NCI-H1436 (cell line): ENCODE measurements around the gene KERA.
"Not testable (repeated sequence)": the region's sequence is repeated elsewhere in the genome, so short reads cannot be mapped to it uniquely, and the experiment has no call there.

ENCODE experiments used
- DNase-seq: peaks from one replicate; lab custom pipeline; 2025; lab: John Stamatoyannopoulos, UW

Gene KERA, protein sequence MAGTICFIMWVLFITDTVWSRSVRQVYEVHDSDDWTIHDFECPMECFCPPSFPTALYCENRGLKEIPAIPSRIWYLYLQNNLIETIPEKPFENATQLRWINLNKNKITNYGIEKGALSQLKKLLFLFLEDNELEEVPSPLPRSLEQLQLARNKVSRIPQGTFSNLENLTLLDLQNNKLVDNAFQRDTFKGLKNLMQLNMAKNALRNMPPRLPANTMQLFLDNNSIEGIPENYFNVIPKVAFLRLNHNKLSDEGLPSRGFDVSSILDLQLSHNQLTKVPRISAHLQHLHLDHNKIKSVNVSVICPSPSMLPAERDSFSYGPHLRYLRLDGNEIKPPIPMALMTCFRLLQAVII

DNA sequence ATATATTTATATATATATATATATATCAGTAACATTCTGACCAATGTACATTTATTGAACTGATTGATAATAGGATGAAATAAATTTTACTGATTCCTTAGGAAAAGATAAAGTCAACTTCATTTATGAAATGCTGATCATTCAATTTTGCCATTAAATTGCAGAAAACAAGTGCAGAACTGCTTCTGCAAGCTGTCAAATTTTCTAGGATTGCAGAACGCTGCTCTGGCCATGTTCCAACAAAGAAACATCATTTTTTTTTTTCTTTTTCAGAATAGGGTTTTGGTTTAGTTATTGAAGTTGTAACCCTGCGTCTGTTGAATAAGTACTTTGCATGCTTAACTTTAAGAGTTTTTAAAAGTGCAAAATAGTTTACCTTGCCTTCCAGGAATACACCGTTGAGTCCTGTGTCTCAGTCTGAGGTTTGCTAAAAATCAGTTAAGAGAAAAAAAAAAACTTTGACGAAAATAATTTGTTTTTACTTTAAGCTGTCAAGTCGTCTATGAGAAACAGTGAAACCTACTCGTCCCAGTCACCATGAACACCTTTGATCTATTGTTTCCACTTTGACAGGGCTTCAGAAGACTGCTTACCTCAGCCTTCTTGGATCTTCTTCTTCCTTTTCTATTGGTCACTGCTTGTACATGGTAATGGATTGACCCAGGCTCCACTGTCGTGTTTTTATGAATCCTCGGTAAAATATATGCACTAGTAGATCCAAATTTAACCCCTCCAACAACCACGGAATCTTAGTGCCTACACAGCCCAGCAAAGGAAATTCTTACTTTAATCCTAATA lies at the start of gene KERA:
TSS of gene KERA (minus strand) at position 657 of the 798 bp plus-strand sequence. CDS start 1,743 bp downstream, outside the sequence.
- DNase-seq = no peak

DNA sequence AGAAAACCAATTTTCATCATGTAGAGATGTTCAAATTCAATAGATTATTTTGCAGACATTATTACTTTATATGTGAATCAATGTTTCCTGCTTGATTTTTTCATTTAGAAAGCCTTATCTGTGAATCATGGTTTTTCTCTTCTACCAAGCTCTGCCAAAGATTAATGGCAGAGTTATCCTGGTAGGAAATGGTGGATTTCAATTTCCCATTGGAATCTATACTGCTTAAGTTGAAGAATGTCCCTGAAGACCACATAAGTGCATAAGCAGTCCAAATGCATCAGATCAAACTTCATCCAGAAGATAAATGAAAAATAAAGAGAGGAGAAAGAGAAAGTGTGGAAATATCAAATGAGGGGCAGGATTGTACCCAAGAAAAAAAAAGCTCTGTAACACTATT lies 48.5 kb upstream of the KERA start:
- no peak for DNase-seq

DNA sequence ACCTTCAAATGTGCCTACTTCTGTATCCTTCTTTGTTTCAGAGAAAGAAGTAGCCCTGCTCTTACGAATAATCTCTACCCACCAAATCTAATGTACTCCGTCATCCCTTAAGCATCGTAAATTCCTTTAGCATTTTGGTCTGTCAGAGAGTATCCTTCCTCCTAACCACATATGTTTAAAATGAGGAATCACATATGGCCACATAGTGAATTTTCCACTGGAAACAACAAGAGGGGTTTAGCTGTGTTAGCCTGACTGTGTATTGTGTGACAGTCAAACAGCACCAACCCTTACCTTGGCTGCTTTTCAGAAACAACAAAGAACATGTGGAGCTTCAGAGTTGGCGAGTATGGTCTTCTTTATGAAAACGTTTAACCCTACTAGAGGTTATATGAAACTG lies 48.0 kb upstream of the KERA start:
- DNase-seq = no peak

DNA sequence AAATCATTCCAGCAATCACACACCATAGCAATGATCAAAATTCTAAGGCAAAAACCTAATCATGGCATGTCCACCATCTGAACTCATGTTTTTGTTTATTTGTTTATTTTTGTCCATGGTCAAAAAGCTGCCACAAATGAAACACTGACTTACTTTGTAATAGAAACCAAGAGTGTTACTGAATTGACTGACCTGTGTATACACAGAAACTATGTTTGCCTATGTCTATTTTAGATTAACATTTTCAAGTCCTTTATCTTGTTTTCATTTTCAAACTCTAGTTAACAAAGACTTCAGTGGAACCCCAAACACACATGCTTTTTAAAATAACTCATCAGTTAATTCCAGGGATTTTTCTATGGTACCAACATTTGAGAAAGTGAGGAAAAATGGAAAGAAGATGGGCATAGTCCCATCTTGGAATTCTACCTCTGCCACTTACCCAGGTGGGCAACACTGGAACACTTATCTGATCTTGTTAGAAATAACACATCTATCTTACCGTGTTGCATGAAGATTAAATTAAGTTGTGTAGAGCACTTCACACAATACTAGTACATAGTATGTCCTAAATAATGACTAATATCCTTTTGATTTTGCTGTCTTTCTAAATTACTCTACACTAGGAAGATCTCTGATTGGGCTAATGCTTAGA lies 47.1 kb upstream of the KERA start:
- DNase-seq = no peak

DNA sequence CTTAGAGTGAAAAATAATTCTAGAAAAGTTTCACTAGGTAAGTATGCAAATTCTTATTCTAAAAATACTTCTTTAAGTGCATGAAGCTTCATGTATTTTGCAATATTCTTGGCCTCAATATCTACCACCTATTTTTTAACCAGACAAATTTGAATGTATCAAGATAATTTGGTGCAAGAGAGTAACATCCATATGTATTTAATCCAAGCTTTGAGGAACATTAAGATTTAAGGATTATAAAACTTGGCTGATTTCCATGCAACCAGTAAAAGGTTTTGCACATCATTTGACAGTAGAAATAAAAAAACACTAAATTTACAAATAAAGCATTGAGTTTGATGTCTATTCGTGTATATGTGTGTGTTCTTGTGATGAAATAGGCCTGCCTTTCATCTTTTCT lies 45.8 kb upstream of the KERA start:
- DNase-seq = no peak

DNA sequence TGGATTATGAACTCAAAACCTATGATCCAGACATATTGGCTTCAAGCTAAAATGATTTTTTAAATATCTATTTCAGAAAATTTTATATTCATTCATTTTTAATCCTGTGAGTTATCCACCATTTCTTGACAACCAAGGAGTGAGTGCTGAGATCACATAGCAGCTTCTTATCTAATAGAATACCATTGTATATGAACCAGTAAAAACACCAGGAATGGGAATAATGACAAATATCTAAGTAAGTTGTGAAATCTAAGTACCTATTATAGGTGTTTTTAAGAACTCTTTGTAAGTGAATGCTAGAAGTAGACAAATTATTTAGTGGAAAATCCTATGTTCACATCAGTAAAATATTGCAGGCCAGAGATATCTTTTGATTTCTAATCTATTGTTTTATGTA lies 45.3 kb upstream of the KERA start:
- no peak for DNase-seq

DNA sequence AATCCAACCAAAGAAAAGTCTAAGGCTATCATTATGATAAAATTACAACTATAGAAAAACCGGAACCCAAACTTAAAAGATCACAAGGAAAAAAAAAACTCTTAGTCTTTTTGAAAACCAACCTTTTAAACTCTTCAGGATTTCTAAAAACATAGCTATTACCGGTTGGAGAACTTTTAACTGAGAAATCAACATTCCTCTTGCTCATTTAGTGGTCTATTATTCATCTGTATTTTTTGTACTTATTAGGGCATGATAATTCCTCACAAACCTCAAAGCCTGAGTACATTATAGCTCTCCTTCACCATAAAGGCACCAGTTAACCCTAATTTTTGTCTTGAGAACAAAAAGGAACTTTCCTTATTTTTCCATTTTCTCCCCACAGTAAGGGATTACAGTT lies 43.1 kb upstream of the KERA start:
- no peak for DNase-seq

DNA sequence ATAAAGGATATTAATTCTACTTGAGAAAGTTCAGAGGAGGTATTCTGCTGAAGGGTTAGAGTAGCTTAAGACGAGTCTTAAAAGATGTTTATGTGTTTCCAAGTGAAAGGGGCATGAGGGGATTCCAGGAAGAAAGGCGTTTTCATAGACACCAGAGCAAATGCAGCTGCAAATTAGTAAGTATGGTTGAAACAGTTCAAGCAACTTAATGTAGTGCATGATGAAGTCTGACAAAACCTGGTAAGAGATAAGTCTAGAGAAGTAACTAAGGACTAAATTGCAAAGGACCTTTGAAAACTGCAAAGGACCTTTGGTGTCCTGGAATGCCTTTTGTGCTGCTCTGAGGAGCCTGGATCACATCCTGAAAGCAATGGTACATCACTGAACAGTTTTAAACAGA lies 42.0 kb upstream of the KERA start:
- no peak for DNase-seq

DNA sequence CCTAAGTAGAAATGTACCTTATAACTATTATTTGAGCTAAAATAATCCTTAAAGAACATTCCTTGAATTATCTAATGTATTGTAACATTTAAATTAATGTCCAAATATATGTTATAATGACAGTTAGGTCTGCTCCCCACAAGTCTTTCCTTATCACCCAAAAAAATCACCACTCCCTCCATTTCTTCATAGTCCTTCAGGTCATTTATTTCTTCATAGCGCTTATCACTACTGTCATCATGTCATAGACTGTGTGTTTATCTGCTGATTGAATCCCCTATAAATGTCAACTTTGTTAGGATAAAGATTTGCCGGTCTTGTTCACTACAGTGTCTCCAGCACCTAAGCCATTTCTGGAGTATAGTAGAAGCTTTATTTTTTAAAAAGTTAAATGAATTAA lies 41.5 kb upstream of the KERA start:
- DNase-seq = no peak

DNA sequence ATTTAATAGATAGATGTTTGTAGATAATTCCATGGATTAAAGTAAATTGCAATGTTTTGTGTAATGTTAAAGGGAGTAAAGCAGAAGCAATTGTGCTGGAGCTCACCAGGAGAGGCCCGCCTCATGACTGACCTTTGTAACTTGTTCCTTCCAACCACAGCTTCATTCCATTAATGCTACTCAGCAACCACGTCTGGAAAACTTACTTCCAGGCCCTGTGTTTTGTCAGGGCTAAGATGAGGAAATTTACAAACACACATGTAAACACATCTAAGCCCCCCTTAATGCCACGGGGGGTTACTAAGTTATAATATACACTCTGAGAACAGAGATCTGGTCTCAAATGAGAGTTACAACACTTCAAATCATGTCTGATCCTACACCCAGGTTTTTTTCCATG lies 41.1 kb upstream of the KERA start:
- no peak for DNase-seq

DNA sequence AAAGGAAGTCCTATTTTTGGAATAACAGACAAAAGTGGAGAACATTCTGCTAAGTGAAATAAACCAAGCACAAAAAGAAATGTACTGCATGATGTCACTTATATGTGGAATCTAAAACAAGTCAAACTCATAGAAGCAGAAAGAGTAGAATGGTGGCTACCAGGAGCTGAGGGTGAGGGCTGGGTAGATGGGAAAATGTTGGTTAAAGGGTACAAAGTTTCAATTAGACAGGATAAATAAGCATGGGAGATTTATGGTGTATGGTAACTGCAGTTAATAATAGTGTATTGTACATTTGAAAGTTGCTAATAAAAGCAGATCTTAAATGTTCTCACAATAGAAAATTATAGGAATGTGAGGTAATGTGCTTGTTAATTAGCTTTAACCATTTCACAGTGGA lies 40.6 kb upstream of the KERA start:
- no peak for DNase-seq

DNA sequence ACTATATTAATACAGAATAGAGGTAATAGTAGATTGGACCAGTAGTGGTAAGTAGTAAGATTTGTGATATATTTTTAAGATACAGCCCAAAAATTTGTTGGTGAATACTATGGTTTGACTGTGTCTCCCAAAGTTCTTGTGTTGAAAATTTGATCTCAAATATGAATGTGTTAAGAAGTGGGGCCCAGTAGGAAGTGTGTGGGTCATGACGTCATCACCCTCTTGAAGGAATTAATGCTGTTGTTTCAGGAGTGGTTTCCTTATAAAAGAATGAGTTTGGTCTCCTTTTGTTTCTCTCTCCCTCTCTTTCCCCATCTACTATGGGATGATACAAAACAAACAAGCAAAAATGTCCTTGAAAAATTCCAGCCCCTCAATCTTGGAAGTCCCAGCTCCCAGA lies 37.1 kb upstream of the KERA start:
- no peak for DNase-seq

DNA sequence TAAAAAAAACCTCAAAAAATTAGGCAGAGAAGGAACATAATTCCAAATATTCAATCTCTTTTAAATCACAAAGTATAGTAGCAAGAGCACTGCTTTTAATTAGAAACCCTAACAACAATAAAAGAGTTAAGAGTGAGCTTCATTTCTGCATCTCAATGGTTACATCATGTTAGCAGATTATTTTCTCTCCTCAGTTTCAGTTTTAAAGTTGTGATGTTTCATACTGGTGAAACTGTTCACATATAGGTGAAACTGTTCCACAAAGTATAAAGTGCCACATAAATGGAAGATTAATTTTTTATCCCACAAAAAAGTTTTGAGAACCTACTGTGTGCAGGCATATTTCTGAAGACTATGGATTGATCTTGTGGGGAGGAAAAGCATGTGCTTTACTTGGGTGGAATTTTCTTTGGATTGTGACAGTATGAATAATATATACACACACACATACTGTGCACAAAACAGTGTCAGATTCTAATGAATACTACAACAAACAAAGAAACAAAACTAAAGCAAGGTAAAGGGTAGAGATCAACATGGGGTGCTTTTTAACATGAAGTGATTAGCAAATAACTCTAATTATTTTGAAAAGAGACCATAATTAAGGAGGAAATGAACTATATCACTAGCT lies 36.3 kb upstream of the KERA start:
- DNase-seq = no peak

DNA sequence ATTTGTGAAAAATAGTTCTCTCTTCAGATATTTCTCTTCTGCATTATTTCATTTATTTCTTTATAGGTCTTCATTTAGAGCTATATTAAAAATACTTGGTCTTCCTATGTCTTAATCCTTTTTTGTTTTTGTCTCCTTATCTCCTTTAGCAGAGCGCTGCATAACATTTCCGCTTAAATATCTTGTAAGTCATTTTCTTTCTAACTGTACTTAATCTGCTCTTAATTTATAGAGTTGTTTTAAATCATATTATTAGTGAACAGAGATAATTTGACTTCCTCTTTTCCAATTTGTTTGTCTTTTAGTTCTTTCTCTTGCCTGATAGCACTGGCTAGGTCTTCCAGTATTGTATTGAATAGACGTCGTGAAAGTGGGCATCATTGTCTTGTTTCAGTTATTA lies 35.5 kb upstream of the KERA start:
- DNase-seq = no peak

DNA sequence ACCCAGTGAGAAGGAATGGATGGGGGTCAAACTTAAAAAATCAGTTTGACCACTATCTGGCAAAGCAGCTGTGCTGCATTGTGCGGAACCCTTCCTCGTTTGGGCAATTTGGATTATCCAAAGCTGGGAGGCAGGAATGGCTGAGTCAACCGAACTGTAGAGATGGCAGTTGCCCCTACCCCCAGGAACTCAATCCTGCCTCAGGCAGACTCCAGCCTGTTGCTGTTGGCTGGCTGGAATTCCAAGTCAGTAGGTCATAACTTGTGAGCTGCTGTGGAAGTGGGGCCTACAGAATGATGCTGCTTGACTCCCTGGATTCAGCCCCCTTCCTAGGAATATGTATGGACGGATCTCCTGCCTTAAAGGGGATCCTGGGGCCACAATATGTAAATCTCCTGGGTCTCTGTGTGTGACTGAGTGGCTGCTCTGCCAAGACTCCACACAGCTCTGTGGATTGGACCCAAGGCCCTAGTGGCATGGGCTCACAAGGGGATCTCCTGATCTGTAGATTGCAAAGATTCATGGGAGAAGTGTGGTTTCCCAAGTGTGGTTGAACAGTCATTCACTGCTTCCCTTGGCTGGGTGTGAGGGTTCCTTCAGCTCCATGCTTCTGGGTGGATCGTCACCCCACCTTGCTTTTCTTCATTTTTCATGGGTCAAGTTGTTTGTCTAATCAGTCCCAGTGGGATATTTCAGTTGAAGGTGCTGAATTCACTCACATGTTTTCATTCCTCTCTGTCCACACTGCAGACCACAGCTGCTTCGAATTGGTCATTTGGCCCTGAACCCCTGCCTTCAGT lies 34.3 kb upstream of the KERA start:
- no peak for DNase-seq

DNA sequence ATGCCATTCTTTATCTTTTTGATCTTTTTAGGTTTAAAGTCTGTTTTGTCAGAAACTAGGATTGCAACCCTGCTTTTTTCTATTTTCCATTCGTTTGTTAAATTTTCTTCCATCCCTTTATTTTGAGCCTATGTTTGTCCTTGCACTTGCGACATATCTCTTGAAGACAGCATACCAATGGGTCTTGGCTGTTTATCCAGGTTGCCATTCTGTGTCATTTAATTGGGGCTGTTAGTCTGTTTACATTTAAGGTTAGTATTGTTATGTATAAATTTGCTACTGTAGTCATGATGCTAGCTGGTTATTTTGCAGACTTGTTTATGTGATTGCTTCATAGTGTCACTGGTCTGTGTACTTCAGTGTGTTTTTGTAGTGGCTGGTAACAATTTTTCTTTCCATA lies 32.1 kb upstream of the KERA start:
- DNase-seq = not testable (repeated sequence)

DNA sequence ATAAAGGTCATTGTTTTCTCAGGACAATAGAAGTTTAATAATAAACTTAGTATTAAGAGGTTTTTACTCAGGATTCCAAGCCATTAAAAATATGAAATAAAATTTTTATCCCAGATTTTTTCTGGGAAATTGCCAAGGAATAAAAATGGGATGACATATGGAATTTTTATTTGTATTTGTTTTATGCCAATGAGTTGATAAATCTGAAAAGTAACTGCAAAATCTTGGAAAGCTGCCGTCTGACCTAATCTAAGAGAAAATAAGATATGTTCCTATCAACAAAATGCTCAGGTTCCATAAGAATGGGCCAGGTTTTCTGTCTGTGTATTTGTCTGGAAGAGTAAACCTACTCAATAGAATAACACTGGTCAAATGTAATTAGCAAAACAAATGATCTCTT lies 22.2 kb upstream of the KERA start:
- no peak for DNase-seq

DNA sequence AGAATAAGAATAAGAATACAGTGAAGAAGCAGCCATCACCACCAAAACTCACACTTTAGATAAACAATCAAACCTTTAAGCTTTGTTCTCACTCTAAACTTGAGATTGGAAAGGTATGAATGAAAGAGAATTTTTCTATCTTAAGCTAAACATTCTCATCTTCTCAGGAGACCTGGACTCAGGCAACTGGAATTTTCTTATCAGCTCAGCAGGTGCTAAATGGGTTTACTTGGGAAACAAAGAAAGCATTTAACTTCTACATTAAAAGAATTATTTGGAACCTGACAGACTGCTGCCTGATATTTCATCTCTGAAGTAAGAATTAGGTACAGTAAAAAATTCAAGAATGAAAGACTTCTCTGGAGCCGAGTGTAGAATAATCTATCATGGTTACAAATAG lies 20.7 kb upstream of the KERA start:
- no peak for DNase-seq

DNA sequence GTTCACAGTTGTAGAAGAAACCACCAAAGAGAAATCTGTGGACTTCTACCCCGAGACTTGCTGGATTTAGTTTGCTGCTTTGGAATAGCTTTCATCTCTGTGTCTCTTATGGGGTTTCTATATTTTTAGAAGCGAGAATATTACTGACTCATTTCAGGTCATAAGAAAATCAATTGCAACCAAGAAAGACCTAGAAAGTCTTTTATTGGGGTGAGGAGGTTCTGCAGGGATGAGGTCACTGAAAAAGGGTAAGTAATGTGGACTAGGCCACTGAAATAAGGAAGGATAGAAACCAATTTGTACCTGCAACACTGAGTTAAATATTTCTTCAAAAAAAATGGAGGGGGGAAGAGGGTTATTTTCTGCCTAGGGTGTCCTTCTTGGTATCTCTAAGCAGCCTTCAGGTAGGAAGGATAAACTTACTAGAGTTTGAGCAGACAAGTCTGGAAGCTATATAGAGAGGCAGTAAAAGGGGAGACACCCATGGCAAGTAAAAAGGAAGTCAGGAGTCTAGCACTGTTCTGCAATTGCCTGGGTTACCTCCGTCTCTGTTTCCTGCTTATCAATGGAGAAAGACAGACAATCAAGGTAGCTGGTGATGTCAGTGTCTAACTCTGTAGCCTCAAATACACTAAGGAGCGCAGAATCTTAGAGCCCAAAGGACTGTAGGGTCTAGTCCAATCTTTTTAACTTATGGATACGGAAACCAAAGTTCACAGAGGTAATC lies 19.6 kb upstream of the KERA start:
- no peak for DNase-seq

DNA sequence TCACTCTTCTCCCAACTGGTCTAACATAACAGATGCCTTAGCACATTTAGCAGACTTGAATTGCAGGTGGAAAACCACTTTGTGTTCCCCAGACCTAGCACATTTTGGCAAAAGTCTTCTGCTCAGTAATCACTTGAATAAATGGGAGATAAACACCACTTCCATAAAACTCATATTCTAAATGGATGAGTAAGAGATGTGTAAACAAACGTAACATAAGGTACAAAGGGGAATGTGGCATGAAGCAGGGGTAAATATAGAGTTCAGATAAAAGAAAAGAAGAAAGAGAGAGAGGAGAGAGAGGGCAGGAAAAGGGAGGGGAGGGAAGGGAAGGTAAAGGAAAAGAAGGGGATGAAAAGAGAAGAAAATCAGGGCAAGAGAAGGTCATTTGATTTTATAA lies 17.0 kb upstream of the KERA start:
- DNase-seq = no peak

DNA sequence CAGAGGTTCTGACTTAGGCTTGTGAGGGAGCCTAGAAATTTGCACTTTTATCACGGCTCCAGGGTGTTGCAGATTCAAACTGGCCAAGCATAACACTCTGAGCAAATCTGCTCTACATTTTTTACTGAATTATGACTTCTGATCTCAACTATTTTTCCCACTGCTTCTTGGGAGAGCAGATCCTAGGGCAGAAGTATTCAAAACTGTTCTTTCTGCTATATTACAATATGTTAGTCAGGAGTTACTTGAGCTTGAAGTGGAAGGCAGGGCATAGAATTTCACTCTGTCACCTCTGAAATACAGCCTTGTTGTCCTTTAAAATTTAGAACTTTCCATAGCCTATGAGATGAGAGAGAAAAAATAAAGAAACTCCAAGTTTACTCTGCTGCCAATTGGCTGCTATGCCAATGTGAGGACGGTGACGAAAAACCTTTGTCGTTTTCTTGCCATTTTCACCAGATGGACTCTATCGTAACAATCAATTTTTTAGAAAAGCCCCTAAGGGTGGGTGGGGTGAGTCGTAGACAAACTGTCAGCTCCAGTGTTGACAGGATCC lies 16.4 kb upstream of the KERA start:
- no peak for DNase-seq
